ENCODE measurements around the gene HASPIN. TPM values are rescaled to one million over a fixed set of nuclear protein-coding genes. Genes with fewer than 3 reads are reported as not detected.

Gene HASPIN
- total and polyA plus RNA-seq, 2 of the 13 experiments (the other 11 are each of a cell fraction or from before 2014, with no cell fraction given) = 2.7 to 8.1 TPM

- TF ChIP-seq ZBTB33 (CRISPR knock-in tag; IDR thresholded peaks at IDR 0.05) = 0 out of 2 replicates have a peak, but pooled peaks have one; percentile 25
- TF ChIP-seq MYC (CRISPR knock-in tag; IDR thresholded peaks at IDR 0.05; ENCODE audit: borderline replicate concordance) = peak; percentile 45; the same call in 1 of the 2 replicates
- no peak for TF ChIP-seq POGK (CRISPR knock-in tag; conservative IDR thresholded peaks at IDR 0.05)
- no peak for TF ChIP-seq IRF9 (CRISPR knock-in tag; IDR thresholded peaks at IDR 0.05; ENCODE audit: borderline replicate concordance)
- no peak for TF ChIP-seq ZMYM2 (CRISPR knock-in tag; IDR thresholded peaks at IDR 0.05)
- TF ChIP-seq MXD1 (CRISPR knock-in tag; IDR thresholded peaks at IDR 0.05) = no peak
Measured at GRCh38 chr17:3738562-3739295, 15.0 kb downstream of the HASPIN start (continued).

Measured in HepG2 (cell line).